Measurements from ENCODE around the gene C17orf75. TPM values are rescaled to one million over a fixed set of nuclear protein-coding genes. Genes with fewer than 3 reads are reported as not detected.
A peak's percentile ranks its signal among the peaks of the same experiment; 100 is the strongest.

C17orf75 gene
- total and polyA plus RNA-seq, 2 of the 8 experiments (the other 6 are each of a cell fraction or from before 2014, with no cell fraction given): 15.8 to 42.6 TPM

GRCh38 chr17:32382526-32383223 is 40.7 kb upstream of the C17orf75 start:
- H3K18ac ChIP-seq (ENCODE audit: extremely low read depth, low read length): no peak overlapping the region
- no peak overlapping the region for H3K56ac ChIP-seq (replicated peaks; ENCODE audit: insufficient read length, low read depth, low read length)
- no peak overlapping the region for H3K9ac ChIP-seq (replicated peaks in 1 of 4; ENCODE audit: extremely low read depth in 1 of 4, low read depth in 3 of 4, low read length in 3 of 4)
- H2BK20ac ChIP-seq (ENCODE audit: low read length): no peak overlapping the region
- H3K27ac ChIP-seq (ENCODE audit: low read depth, low read length): no peak overlapping the region
- H4K5ac ChIP-seq (ENCODE audit: insufficient read length, low read depth, low read length): no peak overlapping the region
- H3K14ac ChIP-seq (ENCODE audit: insufficient read length): no peak overlapping the region
- no peaks in the 10 kb centered on the region for H3K4me1 ChIP-seq (replicated peaks in 1 of 4; ENCODE audit: control insufficient read depth in 3 of 4, insufficient read depth in 4 of 4, low read length in 3 of 4)
- no peak overlapping the region for H2BK120ac ChIP-seq (replicated peaks; ENCODE audit: low read depth, low read length)
- no peaks in the 10 kb centered on the region for H3K27me3 ChIP-seq (replicated peaks in 1 of 4; ENCODE audit: control insufficient read depth in 3 of 4, extremely low read depth in 1 of 4, insufficient read depth in 3 of 4, low read length in 3 of 4)
- no peaks in the 10 kb centered on the region for H3K79me1 ChIP-seq (ENCODE audit: low read depth, low read length)
- no peak for DNase-seq (ENCODE audit: low read depth in 1 of 2, low spot score in 2 of 2)
- H3K36me3 ChIP-seq (ENCODE audit: control insufficient read depth in 2 of 4, insufficient read depth in 4 of 4, low read length in 3 of 4): peaks cover 0 to 46% (median 11%) of the 10 kb centered on the region in 4 experiments; a peak in 6 of 8 replicates
- H2BK15ac ChIP-seq (ENCODE audit: low read length): no peak overlapping the region
- POLR2A ChIA-PET (ENCODE audit: partially characterized antibody): no interaction called here
- no peak overlapping the region for H2BK12ac ChIP-seq (ENCODE audit: low read depth, low read length)
- no peak overlapping the region for H3K23ac ChIP-seq (ENCODE audit: insufficient read length)
- no peak overlapping the region for H3K4ac ChIP-seq (replicated peaks; ENCODE audit: insufficient read length, low read depth, low read length)
- CTCF ChIA-PET (ENCODE audit: partially characterized antibody): no interaction called here
- H4K91ac ChIP-seq (replicated peaks; ENCODE audit: insufficient read length, low read length): no peak overlapping the region
- H4K8ac ChIP-seq (ENCODE audit: extremely low read depth, insufficient read depth, low read length): no peak overlapping the region
- no peak overlapping the region for H2BK5ac ChIP-seq (ENCODE audit: low read depth, low read length)
- FAIRE-seq: no peak
- no peak overlapping the region for H2AFZ ChIP-seq (ENCODE audit: low read length)
- TF ChIP-seq E2F6 (IDR thresholded peaks at IDR 0.05): no peak
- peak; percentile 48 for TF ChIP-seq POLR2AphosphoS5 (IDR thresholded peaks at IDR 0.05; ENCODE audit: low read depth, low read length)
- TF ChIP-seq KDM5A (IDR thresholded peaks at IDR 0.05; ENCODE audit: low read length): no peak
- WGBS, 2 experiments (ENCODE audit: extremely low coverage in 1 of 2, insufficient coverage in 1 of 2, insufficient read length in 1 of 2, insufficient replicate concordance in 2 of 2, low coverage in 1 of 2, low lambda C conversion rate in 2 of 2, missing lambda C conversion rate in 1 of 2): 90 to 100% methylated on average over 1 to 5 of the region's 5 CpGs
- H3K4me3 ChIP-seq (ENCODE audit: extremely low read depth in 1 of 4, insufficient read depth in 2 of 4, low read depth in 3 of 4, low read length in 4 of 4): no peak overlapping the region
- no peaks in the 10 kb centered on the region for H3K79me2 ChIP-seq (ENCODE audit: control insufficient read depth in 1 of 2, insufficient read depth in 2 of 2, low read length in 2 of 2)
- H3K9me3 ChIP-seq (ENCODE audit: insufficient read depth in 2 of 2, low read depth in 1 of 2, low read length in 1 of 2): no peaks in the 10 kb centered on the region
- no peak overlapping the region for H3K4me2 ChIP-seq (ENCODE audit: insufficient read depth in 1 of 2, low read depth in 2 of 2, low read length in 2 of 2)
- no peaks in the 10 kb centered on the region for H3K23me2 ChIP-seq (ENCODE audit: low read depth, low read length)
- H2AK5ac ChIP-seq (ENCODE audit: low read depth, low read length): no peak overlapping the region
- H4K20me1 ChIP-seq (replicated peaks in 1 of 2; ENCODE audit: control insufficient read depth in 1 of 2, insufficient read depth in 2 of 2, low read length in 2 of 2): no peaks in the 10 kb centered on the region
